AG04449 (cell line): ENCODE data around the gene SLC25A15.

Experiments
- CTCF ChIA-PET: fragments of 350-600 bp; formaldehyde crosslinking; extraction: SDS; loops from one replicate; lab custom pipeline; 2021; ENCODE audit warnings: antibody characterized with exemption; lab: Yijun Ruan, JAX
- POLR2A ChIA-PET: fragments of 400-600, 350-600 bp; formaldehyde crosslinking; extraction: SDS; loops from one replicate; lab custom pipeline; 2020; ENCODE audit warnings: antibody characterized with exemption, inconsistent platforms; lab: Yijun Ruan, JAX
- DNase-seq: peaks from one replicate; pipeline ENCODE4 v3.0.0-alpha.2; 2010; ENCODE audit warnings: low read depth, low spot score
- H3K4me3 ChIP-seq: 2 replicates; pipeline ENCODE4 v1.5.1; 2011; ENCODE audit warnings: low read depth, mild to moderate bottlenecking, control low read depth, low read length
- TF ChIP-seq, protein P1 (sequence below): IDR thresholded peaks from one replicate; pipeline ENCODE4 v1.5.1; 2011; ENCODE audit warnings: mild to moderate bottlenecking, moderate library complexity, low read length, control low read depth, inconsistent platforms; ENCODE audit not compliant: insufficient read depth; ENCODE audit errors: missing control alignments

Gene SLC25A15

DNA sequence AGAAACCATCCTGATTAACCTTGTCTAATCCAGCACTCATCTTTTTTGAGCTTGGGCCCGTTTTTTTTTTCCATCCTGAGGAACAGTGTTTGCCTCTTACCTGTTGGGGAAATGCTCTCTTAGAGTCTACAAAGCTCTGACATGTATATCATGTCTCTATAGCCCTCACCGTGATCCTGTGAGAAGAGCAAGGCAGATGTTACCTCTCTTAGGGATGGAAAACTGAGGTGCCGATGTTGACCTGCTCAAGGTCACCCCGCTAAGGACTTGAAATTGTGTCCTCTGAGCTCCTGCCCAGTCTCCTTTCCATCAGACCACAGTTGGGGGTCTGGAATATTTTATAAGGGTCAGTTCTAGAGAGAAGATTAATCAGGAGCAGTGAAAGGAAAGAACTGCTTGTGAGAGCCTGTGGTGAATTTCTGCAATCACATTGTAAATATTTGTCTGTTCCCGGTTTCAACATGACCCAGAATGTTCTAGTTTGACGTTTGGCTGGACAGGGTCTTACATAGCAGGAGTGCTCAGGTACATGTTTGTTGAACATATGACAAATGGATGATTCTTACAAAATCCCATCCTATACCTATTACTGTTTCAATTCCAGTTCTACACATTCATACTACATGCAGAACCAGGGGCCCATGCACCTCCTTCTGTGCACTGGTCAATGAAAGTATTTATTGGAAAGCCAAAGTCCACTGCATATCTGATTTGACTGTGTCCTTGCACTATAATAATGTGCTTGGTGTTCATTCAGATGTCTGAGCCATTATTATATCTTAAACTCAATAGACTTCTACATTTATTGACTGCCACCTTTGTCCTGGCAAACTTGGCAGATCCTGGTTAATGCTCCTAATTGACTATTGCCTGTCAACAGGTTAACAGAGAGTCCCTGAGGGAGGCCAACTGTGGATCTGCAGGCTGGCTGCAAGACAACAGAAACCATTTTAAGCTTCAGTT lies 12.1 kb downstream of the SLC25A15 start:
- TF ChIP-seq, protein P1, sequence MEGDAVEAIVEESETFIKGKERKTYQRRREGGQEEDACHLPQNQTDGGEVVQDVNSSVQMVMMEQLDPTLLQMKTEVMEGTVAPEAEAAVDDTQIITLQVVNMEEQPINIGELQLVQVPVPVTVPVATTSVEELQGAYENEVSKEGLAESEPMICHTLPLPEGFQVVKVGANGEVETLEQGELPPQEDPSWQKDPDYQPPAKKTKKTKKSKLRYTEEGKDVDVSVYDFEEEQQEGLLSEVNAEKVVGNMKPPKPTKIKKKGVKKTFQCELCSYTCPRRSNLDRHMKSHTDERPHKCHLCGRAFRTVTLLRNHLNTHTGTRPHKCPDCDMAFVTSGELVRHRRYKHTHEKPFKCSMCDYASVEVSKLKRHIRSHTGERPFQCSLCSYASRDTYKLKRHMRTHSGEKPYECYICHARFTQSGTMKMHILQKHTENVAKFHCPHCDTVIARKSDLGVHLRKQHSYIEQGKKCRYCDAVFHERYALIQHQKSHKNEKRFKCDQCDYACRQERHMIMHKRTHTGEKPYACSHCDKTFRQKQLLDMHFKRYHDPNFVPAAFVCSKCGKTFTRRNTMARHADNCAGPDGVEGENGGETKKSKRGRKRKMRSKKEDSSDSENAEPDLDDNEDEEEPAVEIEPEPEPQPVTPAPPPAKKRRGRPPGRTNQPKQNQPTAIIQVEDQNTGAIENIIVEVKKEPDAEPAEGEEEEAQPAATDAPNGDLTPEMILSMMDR: no peak
- POLR2A ChIA-PET: no interaction called here
- no peak overlapping the region for H3K4me3 ChIP-seq
- CTCF ChIA-PET: interaction anchor here (0.7 kb wide), 1 partner anchor 13 kb away, joined by 4 read pairs; no protein-coding TSS in a partner anchor
- DNase-seq: no peak

DNA sequence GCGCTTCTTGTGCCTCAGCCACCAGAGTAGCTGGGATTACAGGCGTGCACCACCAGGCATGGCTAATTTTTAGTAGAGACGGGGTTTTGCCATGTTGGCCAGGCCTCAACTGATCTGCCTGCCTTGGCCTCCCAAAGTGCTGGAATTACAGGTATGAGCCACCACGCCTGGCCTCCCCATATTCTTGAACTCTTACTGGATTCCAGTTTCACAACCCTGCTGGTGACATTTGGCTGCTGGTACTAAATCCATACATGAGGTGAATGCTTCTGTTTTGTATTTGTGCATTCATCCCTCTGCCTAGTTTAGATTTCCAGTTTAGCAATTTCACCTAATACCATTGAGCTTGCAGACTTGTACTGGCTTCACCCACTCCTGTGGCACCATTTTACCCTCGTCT lies 13.9 kb downstream of the SLC25A15 start:
- TF ChIP-seq, protein P1: no peak
- ChIA-PET POLR2A (no interaction called here), CTCF (no interaction called here)
- no peak for DNase-seq
- no peak overlapping the region for H3K4me3 ChIP-seq

DNA sequence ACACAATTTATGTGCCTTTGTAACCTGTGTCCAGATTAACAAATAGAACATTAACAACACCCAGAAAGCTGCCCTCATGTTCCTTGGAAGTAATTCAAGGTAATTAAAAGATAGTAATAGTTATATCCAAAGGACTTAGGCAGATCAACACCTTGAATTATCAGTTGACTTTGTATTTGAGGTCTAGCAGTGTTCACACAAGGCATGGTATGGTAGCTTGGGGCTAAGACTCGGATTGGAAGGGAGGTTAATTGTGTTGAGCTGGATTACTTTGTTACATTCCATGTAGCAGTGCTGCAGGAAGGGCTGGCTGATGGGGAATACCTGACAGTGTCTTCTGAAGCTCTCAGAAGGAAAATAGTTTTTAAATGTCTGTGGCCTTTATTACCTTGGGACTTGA lies 16.8 kb downstream of the SLC25A15 start:
- POLR2A ChIA-PET: no interaction called here
- no peak for DNase-seq
- CTCF ChIA-PET: interaction anchor here (1.7 kb wide), 1 partner anchor 8 kb away, joined by 5 read pairs; no protein-coding TSS in a partner anchor
- TF ChIP-seq, protein P1: no peak
- H3K4me3 ChIP-seq: no peak overlapping the region

DNA sequence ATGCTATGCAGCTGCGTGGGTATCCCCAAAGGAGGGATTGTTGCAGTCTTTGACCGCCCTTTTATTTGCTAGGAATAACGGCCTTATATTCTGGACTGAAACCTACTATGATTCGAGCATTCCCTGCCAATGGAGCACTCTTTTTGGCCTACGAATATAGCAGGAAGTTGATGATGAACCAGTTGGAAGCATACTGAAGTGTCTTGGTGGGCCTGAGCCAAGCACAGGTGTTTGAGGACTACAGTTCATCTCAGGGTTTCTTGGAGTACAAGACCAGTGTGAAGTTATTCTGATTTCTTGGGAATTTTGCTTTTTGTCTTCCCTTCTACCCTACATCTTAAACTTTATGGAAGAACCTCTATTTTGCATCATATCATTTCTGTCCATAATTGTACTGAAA lies 20.1 kb downstream of the SLC25A15 start:
- TF ChIP-seq, protein P1: no peak
- DNase-seq: no peak
- H3K4me3 ChIP-seq: no peak overlapping the region
- POLR2A ChIA-PET: no interaction called here
- CTCF ChIA-PET: no interaction called here

DNA sequence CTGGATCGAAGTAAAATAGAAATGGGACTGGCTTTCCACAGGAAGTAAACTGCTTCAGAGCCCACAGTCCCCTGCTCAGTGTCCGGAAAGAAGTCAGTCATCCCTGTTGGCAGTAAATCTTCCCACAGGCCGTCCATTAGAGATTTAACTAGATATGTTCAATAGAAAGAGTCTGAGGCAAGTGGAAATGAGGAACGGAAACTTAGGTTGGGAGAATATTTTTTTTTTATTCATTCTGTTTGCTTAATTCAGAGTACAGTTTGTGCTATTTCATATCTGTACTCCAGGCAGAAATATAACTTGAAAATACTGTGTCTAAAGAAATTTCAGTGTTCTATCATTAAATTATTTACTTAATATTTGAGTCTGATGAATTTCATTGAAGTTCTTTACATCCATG lies 22.7 kb downstream of the SLC25A15 start:
- CTCF ChIA-PET: interaction anchor here (1.0 to 1.9 kb wide), 2 partner anchors 34 to 36 kb away, joined by 3 to 4 read pairs; no protein-coding TSS in a partner anchor
- H3K4me3 ChIP-seq: no peak overlapping the region
- DNase-seq: no peak
- POLR2A ChIA-PET: interaction anchor here (0.6 kb wide), 1 partner anchor 126 kb away, joined by 3 read pairs; no protein-coding TSS in a partner anchor
- TF ChIP-seq, protein P1: no peak
